SW 1271 (cell line): ENCODE results near the gene MITF.
"Not testable (repeated sequence)": the region's sequence is repeated elsewhere in the genome, so short reads cannot be mapped to it uniquely, and the experiment has no call there.

Experiments
- DNase-seq, 2 experiments: peaks; one replicate each; lab custom pipeline; 2025; lab: John Stamatoyannopoulos, UW

The MITF gene

DNA sequence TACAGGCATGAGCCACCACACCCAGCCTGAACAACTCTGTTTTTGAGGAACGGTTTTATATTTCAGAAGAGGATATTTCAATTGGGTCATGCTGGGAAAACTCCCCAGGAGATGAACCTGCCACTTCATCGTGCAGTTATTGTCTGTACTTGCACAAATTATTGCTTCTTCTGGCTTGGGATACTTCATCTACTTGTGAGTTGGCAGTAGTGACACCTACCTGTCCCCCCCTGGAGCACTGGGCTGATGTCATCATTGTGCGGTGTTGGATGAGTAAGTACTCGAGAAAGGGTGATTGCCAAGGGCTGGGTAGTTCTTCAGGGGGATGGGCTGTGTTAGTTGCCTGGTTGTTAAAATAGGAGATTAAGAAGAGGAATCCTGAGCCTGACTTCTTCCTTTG is 175.1 kb downstream of the MITF start:
- DNase-seq: no peak

DNA sequence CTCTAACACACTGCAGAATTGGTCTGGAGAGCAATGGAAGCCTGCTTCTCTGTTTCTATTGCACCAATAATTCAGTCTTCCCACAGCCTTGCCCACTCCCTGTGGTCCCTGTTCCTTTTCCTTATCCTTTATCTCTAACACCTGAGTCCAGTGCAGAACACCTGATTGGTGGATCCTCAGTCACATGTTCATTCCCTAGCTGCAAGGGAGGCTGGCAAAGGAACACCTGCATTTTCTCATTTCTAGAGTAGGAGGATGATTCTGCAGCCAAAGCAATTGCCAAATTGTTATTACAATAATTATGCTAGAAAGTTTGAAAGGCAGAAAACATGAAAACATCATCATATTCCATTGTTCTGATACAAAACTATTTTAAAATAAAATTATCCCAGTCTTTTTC is 176.5 kb downstream of the MITF start:
- no peak for DNase-seq

DNA sequence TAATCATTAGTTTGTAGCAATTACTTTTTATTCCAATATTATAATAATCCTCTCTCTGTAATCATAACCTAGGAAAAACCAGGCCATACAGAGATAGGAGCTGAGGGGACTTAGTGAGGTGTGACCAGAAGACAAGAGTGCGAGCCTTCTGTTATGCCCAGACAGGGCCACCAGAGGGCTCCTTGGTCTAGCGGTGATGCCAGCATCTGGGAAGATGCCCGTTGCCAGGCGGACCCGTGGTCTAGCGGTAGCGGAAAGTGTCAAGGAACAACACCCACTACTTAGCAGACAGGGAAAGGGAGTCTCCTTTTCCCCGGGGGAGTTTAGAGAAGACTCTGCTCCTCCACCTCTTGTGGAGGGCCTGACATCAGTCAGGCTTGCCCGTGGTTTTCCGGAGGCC is 180.7 kb downstream of the MITF start:
- DNase-seq: not testable (repeated sequence)

DNA sequence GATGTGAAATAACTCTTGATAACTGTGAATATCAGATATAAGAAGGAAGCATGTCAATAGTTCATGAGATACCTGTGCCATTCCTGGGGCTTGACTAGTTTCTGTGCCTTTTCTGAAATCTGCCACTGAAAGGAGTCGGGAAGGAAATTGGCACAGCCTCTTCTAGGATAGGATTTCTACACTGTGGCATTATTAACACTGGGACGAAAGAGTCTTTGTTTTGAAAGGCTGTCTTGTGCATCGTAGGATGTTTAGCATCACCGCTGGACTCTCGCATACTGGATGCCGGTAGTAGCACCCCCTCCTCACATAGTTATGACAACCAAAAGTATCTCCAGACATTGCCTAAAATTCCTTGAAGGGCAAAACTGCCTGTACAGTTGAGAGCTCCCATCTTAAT is 182.4 kb downstream of the MITF start:
- DNase-seq: no peak

DNA sequence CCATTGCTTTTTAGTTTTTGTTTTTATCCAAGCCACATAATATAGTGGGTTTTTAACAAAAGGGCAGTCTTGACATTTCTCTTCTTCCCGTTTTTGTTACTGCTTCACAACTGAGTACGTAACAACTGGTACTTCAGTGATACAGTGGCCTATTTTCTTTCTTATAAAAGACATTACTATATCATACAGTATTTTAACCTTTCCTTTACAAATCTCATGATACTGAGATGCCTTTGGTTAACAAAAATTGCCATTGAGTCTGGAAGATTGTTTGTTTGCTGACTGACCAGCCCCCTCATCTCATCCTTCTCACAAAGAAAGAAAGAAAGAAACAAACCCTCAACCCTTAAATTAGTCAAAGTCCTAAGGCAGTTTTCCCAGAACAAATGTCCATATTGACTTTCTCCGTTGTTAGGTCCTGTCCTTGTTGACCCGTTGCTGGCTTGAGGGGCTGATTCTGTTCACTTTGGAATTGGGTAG is 183.3 kb downstream of the MITF start:
- DNase-seq: no peak

DNA sequence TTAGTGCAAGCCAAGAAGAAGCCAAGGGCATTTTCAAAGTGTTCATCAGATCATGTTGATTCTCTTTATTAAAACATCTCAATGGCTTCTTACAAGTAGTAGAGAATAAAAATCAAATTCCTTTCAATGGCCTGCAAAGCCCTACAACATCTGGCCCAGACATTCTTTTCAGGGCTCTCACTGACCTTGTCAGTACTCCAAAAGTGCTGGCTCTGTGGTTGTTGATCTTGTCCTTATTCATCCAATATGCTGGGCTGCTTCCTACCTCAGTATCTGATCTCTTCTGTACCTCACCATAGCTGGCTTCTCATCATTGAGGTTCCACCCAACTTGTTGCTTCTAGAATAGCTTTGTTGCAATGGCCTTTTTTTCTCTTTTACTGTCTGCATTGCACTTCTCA is 186.2 kb downstream of the MITF start:
- no peak for DNase-seq

DNA sequence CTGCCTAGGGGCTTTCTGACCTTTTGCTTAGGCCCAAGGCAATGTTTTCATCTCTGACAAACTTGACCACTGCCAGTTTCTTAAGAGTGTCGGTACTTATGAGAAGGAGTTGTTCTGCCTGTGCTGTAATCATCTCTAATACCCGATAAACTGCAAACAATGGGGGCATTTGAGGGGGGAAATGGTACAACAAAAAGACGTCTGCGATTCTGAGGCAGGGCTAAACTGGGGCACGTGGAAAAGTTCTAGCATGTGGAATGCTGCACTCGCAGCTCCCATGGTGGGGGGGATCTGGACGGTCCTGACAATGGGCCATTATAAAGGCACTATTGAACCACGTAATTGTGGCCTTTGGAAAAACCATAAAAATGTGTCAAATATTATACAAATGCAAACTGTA is 187.1 kb downstream of the MITF start:
- no peak for DNase-seq

DNA sequence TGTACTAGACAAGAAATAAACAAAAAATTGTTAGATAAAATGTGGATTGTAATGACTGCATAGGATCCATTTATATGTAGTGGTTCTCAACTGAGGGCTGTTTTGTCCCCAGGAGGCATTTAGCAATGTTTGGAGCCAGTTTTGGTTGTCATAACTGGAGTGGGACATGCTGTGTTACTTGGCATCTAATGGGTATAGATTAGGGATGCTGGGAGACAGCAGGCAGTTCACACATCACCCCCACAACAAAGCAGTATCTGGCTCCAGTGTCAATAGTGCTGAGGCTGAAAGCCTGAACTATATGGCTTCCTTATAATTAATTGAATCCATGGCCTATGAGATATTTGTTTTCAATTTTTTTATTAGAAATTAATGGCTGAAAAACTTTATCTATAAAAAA is 188.3 kb downstream of the MITF start:
- no peak for DNase-seq

DNA sequence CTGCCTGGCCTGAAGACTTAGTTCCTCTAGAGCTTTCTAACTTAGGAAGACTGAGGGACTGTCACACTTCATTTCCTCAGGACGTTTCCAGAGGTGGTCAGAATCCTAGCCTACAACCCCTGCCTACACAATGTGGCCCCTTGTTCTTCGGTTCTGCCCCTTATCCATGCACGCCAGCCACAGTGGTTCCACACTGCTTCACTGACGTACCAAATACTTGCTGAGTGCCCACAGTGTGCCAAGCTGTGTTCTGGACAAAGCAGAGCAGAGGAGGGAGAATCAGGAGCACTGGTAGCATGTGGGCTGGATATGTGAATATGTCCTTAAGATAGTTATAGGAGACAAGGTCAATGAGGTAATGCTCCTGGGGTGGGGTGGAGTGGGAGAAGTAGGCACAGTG is 189.8 kb downstream of the MITF start:
- no peak for DNase-seq

DNA sequence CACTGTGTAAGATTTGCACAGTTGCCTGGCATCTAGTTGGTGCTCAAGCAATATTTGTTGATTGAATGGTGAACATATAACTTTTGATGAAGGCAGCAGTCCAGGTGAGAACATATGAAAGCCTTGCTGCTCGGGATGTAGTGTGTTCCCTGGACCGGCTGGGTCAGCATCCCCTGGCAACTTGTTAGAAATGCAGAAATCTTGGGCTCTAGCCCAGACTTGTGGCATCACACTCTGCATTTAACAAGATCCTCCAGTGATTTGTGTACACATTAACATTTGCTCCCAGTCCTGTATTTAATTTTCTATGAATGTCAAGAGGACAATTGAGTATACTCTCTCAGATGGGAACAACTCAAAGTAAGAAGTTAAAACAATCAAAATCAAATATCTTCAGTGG is 191.3 kb downstream of the MITF start:
- no peak for DNase-seq

DNA sequence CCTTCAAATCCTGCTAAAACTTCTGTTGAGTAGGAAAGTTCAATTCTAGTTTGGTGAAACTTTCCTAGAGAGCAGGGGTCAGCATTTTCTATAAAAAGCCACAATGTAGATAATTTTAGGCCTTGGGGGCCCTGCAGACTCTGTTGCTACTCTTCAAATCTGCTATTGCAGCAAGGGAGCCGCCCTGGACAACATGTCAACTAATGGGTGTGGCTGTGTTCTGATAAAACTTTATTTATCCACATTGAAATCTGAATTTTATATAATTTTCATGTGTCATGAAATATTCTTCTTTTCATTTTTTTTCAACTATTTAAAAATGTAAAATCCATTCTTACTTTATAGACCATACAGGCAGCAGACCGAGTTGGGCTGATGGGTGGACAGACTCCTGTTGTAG is 192.8 kb downstream of the MITF start:
- no peak for DNase-seq

DNA sequence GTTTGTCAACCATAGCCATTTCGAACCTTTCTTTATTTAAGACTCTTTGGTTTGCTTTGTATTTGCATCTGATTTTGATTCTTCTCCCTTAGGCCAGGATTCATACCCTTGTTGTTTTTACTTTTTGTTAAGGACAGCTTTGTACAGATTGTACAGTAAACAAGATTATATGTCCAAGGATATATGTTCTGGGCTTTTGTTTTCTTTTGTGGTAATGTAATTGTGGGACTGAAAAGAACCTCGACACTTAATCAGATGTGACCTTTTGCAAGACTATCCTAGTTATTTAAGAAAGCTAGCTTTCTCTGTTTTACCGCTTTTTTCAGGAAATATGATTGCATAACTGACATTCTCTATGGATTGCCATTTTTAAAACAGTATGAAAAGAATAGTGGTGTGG is 193.2 kb downstream of the MITF start:
- no peak for DNase-seq

DNA sequence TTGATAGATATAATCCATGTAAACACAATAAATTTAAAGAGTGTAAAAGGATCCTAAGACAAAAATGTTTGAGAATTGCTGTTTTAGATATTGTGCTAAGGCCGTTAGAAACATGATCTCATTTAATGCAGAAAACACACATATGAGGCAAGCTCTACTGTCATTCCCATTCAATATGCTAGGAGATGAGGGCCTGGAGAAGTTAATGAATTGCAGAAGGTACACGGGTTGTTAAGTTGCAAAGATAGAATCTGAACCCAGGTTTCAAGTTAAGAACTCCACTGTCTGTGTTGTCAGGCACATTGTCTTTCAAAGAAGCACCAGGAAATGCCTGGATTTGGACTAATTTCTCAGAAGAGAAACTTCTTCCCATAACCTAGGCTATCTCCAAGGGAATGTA is 195.1 kb downstream of the MITF start:
- no peak for DNase-seq

DNA sequence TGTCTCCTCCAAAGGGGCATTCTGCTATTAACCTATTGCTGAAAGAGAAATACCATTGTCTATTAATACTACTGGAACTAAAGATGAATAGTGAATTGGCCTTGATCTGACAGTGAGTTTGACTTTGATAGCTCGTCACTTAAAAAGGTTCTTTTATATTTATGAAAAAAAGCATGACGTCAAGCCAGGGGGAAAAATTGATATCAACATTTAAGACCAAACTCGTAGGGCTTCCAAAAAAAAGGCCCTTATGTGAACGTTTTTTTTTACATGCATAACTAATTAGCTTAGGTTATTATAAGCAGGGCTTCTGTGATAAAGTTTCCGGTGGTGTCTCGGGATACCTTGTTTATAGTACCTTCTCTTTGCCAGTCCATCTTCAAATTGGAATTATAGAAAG is 197.0 kb downstream of the MITF start:
- no peak for DNase-seq

DNA sequence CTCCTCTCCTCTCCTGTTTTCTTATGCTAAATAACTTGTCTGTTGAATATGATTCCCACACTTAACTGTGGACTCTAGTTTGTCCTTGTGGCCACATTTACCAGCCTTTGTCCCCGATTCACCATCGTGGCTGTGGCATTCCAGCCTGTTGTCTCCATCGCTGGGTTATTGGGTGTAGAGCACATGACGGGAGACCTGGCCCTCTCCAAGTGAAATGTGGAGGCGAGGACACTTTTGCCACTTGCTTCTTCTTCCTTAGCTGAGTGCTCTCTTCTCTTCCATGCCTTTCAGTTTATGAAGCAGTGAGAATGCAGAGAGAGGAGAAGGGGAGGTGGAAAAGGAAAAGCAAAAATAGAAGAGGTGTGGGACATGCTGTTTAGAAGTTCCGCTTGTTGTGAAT is 198.8 kb downstream of the MITF start:
- DNase-seq: no peak

DNA sequence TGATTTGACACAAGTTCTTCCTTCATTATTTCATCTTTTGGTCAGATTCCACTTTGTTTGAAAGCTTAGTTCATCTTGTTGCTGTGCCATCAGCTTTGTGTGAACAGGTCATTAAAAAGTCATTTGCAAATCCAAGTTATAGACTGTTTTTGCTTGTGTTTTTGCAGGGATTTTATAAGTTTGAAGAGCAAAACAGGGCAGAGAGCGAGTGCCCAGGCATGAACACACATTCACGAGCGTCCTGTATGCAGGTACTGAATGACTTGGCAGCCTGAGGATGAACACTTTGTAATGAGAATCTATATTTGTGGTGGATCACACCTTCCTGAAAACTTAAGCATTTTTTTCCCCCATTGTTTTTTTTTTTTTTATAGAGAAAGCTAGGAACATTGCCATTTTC is 199.7 kb downstream of the MITF start:
- DNase-seq: no peak

DNA sequence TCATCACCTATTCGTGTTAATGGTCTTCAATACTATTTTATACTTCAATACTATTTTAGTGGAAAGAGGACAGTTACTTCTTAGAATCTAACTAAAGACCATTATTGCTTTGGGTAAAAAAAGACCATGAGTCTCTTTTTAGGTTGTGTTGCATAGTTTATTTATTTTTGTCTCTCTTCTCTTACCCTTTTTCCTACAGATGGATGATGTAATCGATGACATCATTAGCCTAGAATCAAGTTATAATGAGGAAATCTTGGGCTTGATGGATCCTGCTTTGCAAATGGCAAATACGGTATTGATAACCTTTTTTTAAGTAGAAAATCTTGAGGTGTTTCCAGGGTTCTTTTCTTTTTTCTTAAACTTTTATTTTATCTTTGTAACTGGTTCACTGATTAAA is 201.8 kb downstream of the MITF start:
- no peak for DNase-seq

DNA sequence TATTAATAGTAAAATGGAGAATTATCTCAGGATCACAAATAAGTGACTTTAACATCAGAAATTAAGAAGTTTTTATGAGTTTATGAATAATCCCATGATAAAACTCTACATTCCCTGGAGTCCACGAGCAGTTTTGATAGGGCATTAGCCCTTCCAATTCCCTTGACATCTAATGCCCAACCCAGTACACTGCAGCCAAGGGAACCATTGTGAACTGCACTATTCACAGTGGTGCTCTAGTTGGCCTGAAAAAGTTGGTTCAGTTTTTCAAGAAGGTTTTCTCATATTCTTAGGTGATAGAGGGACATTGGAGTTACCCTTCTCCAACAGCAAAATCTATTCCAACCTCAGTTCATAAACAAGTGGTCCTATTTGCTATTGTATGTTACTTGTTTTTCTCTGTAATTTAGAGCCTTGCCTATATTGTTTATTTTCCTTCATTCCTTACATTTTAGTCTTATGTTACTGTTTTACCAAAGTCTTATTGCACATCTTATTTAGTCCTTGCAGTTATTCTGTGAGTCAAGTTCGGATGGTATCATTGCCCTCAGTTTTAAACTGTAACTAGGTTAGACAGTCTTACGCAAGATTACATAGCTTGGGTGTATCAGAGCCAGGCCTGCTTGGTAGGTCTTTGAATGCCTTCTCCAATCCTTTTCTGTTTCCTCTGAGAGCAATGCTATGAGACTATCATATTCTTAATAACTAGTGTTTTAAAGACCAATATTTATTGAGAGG is 202.3 kb downstream of the MITF start:
- DNase-seq: no peak

DNA sequence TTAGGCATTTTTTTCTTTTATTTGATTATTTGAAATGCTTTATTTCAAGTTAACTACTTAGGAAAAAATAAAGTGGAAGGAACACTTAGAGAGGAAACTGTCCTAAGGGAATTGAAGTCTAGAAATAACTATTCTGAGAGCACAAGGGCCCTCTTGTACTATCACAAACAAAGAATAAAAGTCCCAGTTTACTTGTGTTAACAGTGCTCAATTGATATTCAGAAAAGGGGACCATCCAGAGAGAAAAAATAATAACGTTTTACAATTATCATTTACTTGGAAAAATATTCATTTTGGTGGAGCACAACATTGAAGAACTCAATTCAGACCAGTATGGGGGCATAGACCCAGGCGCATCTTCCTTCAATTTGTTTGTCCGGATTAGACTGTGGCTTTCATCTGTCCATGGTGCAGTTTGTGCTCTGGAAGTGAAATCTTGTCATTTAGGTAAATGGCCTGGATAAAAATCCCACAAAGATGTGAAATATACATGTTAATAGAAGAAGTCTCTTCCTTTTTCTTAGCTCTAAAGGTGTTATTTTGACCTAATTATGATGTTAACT is 205.7 kb downstream of the MITF start:
- no peak for DNase-seq

DNA sequence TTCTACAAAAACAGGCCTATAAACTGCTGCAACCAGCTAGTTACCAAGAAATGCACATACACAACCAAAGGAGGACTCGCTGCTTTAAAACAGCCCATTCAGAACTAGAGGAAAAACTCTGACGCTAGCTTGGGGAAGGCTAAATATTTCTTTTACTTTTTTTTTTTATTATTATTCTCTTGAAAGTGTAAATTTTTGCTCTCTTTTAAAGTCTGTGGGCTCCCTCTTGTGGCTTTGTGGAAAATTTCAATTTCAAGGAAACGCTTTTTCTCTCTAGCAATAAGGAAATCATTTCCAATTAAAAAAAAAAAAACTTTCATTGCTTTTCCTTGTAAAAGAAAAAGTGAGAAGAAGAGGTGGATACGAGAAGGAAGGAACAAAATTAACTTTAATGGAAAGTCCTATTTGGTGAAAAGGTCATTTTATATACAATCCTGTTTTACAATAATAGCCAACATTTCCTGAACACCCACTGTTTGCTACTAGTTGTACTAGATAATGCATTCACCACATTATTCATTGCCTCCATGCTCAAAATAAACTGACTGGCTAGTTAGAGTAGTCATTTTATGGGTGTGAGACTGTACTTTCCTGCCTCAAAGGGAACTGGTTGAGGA is 209.1 kb downstream of the MITF start:
- DNase-seq: peak in 1 of 2 experiments; percentile 26

DNA sequence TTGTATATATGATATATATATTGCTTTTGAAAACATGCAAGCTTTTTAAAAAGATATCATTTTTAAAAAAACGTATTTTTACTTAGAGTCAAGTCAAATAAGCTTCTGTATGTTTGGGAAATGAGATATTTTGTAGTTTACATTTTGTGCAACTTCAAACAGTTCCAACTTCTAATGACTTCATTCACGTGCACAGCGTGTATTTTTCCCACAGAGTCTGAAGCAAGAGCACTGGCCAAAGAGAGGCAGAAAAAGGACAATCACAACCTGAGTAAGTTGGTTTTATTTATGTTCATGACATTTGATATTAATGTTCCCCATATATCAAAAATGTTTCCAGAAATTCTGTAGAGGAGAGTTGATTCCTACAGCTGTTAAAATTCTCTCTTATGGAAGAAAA is 212.4 kb downstream of the MITF start:
- DNase-seq: no peak

DNA sequence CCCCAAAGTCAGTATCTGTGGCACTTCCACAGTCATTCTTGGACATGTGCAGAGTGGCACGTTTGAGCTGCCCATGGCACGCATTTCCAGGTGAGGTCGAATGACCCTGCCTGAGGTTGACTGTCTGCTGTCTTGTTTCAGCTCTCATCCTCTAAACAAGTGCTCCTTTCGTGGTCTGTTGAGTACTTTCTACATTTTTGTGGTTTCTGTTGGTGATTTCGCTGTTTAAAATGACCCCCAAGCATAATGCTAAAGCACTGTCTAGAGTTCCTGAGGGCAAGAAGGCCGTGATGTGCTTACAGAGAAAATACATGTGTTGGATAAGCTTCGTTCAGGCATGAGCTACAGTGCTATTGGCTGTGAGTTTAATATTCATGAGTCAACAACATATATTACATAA is 220.3 kb downstream of the MITF start:
- DNase-seq: no peak

DNA sequence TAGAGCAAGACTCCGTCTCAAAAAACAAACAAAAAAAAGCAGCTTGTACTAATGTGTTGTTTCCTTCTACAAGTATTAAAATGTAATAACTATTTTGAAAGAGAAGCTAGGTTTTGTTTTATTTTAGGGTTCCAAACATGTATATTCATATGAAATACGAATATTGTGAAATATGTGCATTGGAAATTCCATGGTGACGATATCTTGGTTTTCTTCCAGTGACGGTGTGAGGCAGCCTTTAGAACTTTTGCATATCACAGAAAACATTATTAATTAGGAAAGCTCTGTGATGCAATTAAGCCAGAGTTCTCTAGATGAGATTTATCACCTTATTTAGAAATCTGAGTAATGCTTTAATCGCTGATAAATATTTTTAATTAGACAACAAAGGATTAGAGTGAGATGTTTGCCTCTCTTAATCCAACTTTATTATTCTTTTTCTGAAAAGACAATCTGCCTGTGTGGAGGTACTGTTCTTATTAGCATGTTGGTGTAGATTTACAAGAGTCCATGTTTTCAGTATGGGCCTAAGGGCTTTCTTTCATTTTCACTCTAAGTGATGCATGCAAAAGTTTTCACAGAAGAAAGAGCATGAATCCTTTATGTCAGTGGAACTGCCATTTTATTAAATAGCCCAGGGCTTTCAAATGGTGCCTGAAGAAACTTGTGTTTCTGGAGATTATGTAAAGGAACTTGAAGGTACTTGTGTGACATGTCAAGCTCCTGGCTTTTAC is 222.6 kb downstream of the MITF start:
- DNase-seq: no peak
